Adrenal gland (tissue), 12 donors: ENCODE measurements around the gene GDF2. TPM values are rescaled to one million over a fixed set of nuclear protein-coding genes. Genes with fewer than 3 reads are reported as not detected.

Experiments
- DNase-seq, 7 donors: peaks; one replicate each; pipeline ENCODE4 v3.0.0-alpha.2; 2019 to 2020
- H3K27ac ChIP-seq, 5 donors: fragments of 200-600 bp; sonication (generic) in 4 of 5; 1 replicate in 3 of 5; 2 replicates in 2 of 5; pipeline versions ENCODE4 v1.5.1 to v1.8.0; 2016 to 2020; ENCODE audit warnings: mild to moderate bottlenecking in 1 of 5
- H3K27me3 ChIP-seq: fragments of 200-600 bp; 2 replicates; pipeline ENCODE4 v1.8.0; 2021
- H3K36me3 ChIP-seq, 2 donors: fragments of 200-600 bp; replicated peaks in 1 of 2; 1 replicate in 1 of 2; 2 replicates in 1 of 2; pipeline versions ENCODE4 v1.5.1 to v1.8.0; 2018 to 2022
- H3K4me1 ChIP-seq, 2 donors: fragments of 200-600 bp; replicated peaks in 1 of 2; 1 replicate in 1 of 2; 2 replicates in 1 of 2; pipeline versions ENCODE4 v1.5.1 to v1.8.0; 2018 to 2021
- H3K4me3 ChIP-seq, 4 donors: fragments of 200-600 bp; sonication (generic) in 3 of 4; one replicate each; pipeline ENCODE4 v1.5.1; 2016 to 2018
- H3K9me3 ChIP-seq, 3 donors: fragments of 200-600 bp; sonication (generic) in 1 of 3; replicated peaks in 1 of 3; 1 replicate in 2 of 3; 2 replicates in 1 of 3; pipeline versions ENCODE4 v1.5.1 to v1.8.0; 2016 to 2021
- CTCF ChIP-seq, 6 experiments: fragments of 450-650 bp in 4 of 6; fragments of 200-600 bp in 2 of 6; sonication (generic) in 1 of 6; IDR thresholded peaks; 1 replicate in 5 of 6; 2 replicates in 1 of 6; pipeline versions ENCODE4 v1.5.1 to v1.8.0; 2016 to 2021; ENCODE audit warnings: antibody characterized with exemption in 6 of 6, mild to moderate bottlenecking in 2 of 6, moderate library complexity in 1 of 6
- POLR2A ChIP-seq, 2 donors: fragments of 450-650 bp; IDR thresholded peaks; one replicate each; pipeline ENCODE4 v1.6.1; 2017; ENCODE audit warnings: antibody characterized with exemption in 2 of 2, mild to moderate bottlenecking in 2 of 2, moderate library complexity in 1 of 2
- WGBS, 4 donors: extraction: QIAGEN DNeasy Blood & Tissue Kit in 2 of 4; methylation state at CpG; one replicate each; pipeline versions ENCODE4 v1.1.5 to v1.1.7; 2013 to 2017; 5-methylcytosine and 5-hydroxymethylcytosine counted together
- intact Hi-C, 2 donors: fragments of 100-400 bp; cut with DNase I; formaldehyde crosslinking; loops; one replicate each; pipeline versions ENCODE4 v1.14.1 to v1.15.0; 2022 to 2023
- polyA plus RNA-seq, 3 donors: library from polyadenylated mRNA; stranded (reverse); fragments of 200-250 nt in 2 of 3; fragments of 350-450 nt in 1 of 3; fragmentation: Illumina TruSeq in 1 of 3; extraction: RNeasy Lipid Tissue Mini Kit (QIAGEN cat#74804) in 1 of 3; gene quantifications; one replicate each; pipeline ENCODE4 v1.2.3, GENCODE V29; 2013 to 2014
- total RNA-seq, 9 donors: library from RNA; depleted of rRNA in 4 of 9; stranded (reverse); fragments of >200 nt in 4 of 9; fragments of 120-200 nt in 1 of 9; fragmentation: NEBNext Ultra II Directional in 1 of 9; extraction: Animal tissue kit (Norgen Biotek cat#: 25700) in 1 of 9; gene quantifications; one replicate each; pipeline versions ENCODE4 v1.1.0 to v1.2.4, GENCODE V29; 2013 to 2023
- donor health status: healthy with polysubstance abuse.
- donor health status: Bipolar disorder and iron deficiency.
- donor health status: DM: yes; HTN: yes; CAD: no.
- donor health status: DM: no; HTN: no; CAD: no.
- donor health status: DM: no; HTN: no; CAD: no.
- donor health status: DM: yes; HTN: yes; CAD: no.

The GDF2 gene
- total and polyA plus RNA-seq, 12 donors: 0.11 TPM; not detected in 11

GRCh38 chr10:47349516-47349915 lies 27.3 kb downstream of the GDF2 start:
- Histone ChIP-seq H3K36me3 (no peaks in the 10 kb centered on the region), H3K9me3 (no peaks in the 10 kb centered on the region), H3K4me3 (no peak overlapping the region), H3K27me3 (no peaks in the 10 kb centered on the region), H3K27ac (no peak overlapping the region), H3K4me1 (no peaks in the 10 kb centered on the region)
- DNase-seq: no peak
- intact Hi-C loops: no loop called here
- TF ChIP-seq CTCF (IDR thresholded peaks at IDR 0.05) (no peak), POLR2A (IDR thresholded peaks at IDR 0.05) (no peak)
- WGBS, 4 donors: 96% methylated on average over 14 to 22 of the region's 22 CpGs; no CpG with 5 or more reads in 1 of the 4 donors

- no peaks in the 10 kb centered on the region for H3K9me3 ChIP-seq
- no peak overlapping the region for H3K4me3 ChIP-seq
- TF ChIP-seq POLR2A (IDR thresholded peaks at IDR 0.05) (no peak), CTCF (IDR thresholded peaks at IDR 0.05) (no peak)
- H3K27me3 ChIP-seq: no peaks in the 10 kb centered on the region
- 95 to 98% (median 96%) methylated on average over 13 to 31 of the region's 31 CpGs for WGBS, 4 donors
- H3K27ac ChIP-seq: no peak overlapping the region
- no peak for DNase-seq
- intact Hi-C loops: no loop called here
- no peaks in the 10 kb centered on the region for H3K36me3 ChIP-seq
- no peaks in the 10 kb centered on the region for H3K4me1 ChIP-seq
Observed at GRCh38 chr10:47349941-47350371, 27.7 kb downstream of the GDF2 start.

GRCh38 chr10:47350671-47351640 lies 28.7 kb downstream of the GDF2 start:
- WGBS, 4 donors: 92 to 97% (median 94%) methylated on average over 6 to 39 of the region's 39 CpGs
- Histone ChIP-seq H3K27ac (no peak overlapping the region), H3K4me3 (no peak overlapping the region), H3K9me3 (no peaks in the 10 kb centered on the region), H3K27me3 (no peaks in the 10 kb centered on the region), H3K36me3 (no peaks in the 10 kb centered on the region), H3K4me1 (no peaks in the 10 kb centered on the region)
- no peak for DNase-seq
- intact Hi-C loops: no loop called here
- no peak for TF ChIP-seq POLR2A (IDR thresholded peaks at IDR 0.05)

GRCh38 chr10:47351899-47352815 lies 29.9 kb downstream of the GDF2 start:
- Histone ChIP-seq H3K27ac (no peak overlapping the region), H3K36me3 (no peaks in the 10 kb centered on the region), H3K27me3 (no peaks in the 10 kb centered on the region), H3K4me3 (no peak overlapping the region), H3K4me1 (no peaks in the 10 kb centered on the region), H3K9me3 (no peaks in the 10 kb centered on the region)
- TF ChIP-seq CTCF (IDR thresholded peaks at IDR 0.05) (no peak), POLR2A (IDR thresholded peaks at IDR 0.05) (no peak)
- DNase-seq: no peak
- WGBS, 4 donors: 84 to 87% (median 85%) methylated on average over 9 to 14 of the region's 14 CpGs
- intact Hi-C loops: no loop called here
